HL-60 (cell line): Measurements from ENCODE around the gene ZNF771.
A peak's percentile ranks its signal among the peaks of the same experiment; 100 is the strongest.

Source experiments
- GABPA ChIP-seq: IDR thresholded peaks from 2 replicates; pipeline ENCODE4 v1.6.1; 2012; ENCODE audit warnings: low read depth
- POLR2AphosphoS5 ChIP-seq: IDR thresholded peaks from 2 replicates; pipeline ENCODE4 v1.6.1; 2012; ENCODE audit warnings: low read depth
- SPI1 ChIP-seq: IDR thresholded peaks from 2 replicates; pipeline ENCODE4 v1.6.1; 2012; ENCODE audit warnings: low read depth, mild to moderate bottlenecking, borderline replicate concordance
- TF ChIP-seq, protein P1 (sequence below): IDR thresholded peaks from one replicate; pipeline ENCODE4 v1.5.1; 2011; ENCODE audit warnings: low read length, control low read depth, inconsistent platforms; ENCODE audit not compliant: insufficient read depth
- TF ChIP-seq, protein P2 (sequence below): IDR thresholded peaks from 2 replicates; pipeline ENCODE4 v1.6.1; 2012; ENCODE audit warnings: low read depth; ENCODE audit not compliant: insufficient replicate concordance

DNA sequence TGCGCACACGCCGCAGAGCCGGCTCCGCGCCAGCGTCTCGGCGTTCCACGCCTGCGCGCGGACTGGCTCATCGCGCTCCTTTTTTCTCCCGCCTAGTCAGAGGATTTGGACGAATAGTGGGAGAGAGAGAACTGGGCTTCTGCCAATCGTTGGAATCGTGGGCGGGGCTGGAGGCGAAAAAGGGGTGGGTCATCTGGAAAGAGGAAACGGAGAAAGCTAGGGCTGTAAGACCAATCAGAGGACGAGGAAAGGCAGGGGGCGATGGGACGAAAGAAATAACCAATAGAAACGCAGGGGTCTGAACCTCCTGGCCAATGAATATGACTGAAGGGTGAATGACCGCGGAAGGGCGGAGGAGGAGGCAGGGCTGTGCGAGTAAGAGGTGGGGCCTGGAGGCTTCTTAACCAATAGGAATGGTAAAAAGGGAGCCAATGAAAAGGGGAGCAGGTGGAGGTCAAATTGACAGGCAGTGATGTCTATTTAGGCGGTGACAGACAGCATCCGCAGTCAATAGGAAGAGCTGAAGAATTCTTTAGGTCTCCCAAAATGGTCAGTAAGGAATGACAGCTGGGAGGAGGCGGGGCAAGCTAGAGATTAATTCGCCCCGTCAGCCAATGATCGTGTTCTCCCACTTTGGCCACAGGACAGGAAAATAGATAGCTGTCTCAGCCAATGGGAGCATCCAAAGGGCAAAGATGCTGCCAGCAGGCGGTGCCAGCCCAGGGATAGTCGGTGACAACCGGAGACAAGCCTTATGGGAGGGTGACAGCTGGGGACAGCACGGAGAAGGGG, 36.8 kb upstream of the ZNF771 start, which contains the start of gene TBC1D10B:
- TF ChIP-seq, protein P1, sequence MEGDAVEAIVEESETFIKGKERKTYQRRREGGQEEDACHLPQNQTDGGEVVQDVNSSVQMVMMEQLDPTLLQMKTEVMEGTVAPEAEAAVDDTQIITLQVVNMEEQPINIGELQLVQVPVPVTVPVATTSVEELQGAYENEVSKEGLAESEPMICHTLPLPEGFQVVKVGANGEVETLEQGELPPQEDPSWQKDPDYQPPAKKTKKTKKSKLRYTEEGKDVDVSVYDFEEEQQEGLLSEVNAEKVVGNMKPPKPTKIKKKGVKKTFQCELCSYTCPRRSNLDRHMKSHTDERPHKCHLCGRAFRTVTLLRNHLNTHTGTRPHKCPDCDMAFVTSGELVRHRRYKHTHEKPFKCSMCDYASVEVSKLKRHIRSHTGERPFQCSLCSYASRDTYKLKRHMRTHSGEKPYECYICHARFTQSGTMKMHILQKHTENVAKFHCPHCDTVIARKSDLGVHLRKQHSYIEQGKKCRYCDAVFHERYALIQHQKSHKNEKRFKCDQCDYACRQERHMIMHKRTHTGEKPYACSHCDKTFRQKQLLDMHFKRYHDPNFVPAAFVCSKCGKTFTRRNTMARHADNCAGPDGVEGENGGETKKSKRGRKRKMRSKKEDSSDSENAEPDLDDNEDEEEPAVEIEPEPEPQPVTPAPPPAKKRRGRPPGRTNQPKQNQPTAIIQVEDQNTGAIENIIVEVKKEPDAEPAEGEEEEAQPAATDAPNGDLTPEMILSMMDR: no peak
- TF ChIP-seq GABPA (peak; percentile 39; the same call in 1 of the 2 replicates), POLR2AphosphoS5 (no peak), SPI1 (peak; percentile 84)
- TF ChIP-seq, protein P2, sequence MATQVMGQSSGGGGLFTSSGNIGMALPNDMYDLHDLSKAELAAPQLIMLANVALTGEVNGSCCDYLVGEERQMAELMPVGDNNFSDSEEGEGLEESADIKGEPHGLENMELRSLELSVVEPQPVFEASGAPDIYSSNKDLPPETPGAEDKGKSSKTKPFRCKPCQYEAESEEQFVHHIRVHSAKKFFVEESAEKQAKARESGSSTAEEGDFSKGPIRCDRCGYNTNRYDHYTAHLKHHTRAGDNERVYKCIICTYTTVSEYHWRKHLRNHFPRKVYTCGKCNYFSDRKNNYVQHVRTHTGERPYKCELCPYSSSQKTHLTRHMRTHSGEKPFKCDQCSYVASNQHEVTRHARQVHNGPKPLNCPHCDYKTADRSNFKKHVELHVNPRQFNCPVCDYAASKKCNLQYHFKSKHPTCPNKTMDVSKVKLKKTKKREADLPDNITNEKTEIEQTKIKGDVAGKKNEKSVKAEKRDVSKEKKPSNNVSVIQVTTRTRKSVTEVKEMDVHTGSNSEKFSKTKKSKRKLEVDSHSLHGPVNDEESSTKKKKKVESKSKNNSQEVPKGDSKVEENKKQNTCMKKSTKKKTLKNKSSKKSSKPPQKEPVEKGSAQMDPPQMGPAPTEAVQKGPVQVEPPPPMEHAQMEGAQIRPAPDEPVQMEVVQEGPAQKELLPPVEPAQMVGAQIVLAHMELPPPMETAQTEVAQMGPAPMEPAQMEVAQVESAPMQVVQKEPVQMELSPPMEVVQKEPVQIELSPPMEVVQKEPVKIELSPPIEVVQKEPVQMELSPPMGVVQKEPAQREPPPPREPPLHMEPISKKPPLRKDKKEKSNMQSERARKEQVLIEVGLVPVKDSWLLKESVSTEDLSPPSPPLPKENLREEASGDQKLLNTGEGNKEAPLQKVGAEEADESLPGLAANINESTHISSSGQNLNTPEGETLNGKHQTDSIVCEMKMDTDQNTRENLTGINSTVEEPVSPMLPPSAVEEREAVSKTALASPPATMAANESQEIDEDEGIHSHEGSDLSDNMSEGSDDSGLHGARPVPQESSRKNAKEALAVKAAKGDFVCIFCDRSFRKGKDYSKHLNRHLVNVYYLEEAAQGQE: no peak
